ENCODE data around the gene ATP1A4.

The ATP1A4 gene

GRCh38 chr1:160186729-160187128 is 35.3 kb downstream of the ATP1A4 start:
- in situ Hi-C loops (cut with HindIII; ENCODE audit: low sequenced_read_pairs), result no loop called here
- TF ChIP-seq, protein P1, sequence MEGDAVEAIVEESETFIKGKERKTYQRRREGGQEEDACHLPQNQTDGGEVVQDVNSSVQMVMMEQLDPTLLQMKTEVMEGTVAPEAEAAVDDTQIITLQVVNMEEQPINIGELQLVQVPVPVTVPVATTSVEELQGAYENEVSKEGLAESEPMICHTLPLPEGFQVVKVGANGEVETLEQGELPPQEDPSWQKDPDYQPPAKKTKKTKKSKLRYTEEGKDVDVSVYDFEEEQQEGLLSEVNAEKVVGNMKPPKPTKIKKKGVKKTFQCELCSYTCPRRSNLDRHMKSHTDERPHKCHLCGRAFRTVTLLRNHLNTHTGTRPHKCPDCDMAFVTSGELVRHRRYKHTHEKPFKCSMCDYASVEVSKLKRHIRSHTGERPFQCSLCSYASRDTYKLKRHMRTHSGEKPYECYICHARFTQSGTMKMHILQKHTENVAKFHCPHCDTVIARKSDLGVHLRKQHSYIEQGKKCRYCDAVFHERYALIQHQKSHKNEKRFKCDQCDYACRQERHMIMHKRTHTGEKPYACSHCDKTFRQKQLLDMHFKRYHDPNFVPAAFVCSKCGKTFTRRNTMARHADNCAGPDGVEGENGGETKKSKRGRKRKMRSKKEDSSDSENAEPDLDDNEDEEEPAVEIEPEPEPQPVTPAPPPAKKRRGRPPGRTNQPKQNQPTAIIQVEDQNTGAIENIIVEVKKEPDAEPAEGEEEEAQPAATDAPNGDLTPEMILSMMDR (IDR thresholded peaks at IDR 0.05; ENCODE audit: low read depth, low read length, missing control alignments), result no peak
- no peak overlapping the region for H3K4me3 ChIP-seq (ENCODE audit: low read depth, low read length)
- DNase-seq (ENCODE audit: low read depth), result no peak

DNA sequence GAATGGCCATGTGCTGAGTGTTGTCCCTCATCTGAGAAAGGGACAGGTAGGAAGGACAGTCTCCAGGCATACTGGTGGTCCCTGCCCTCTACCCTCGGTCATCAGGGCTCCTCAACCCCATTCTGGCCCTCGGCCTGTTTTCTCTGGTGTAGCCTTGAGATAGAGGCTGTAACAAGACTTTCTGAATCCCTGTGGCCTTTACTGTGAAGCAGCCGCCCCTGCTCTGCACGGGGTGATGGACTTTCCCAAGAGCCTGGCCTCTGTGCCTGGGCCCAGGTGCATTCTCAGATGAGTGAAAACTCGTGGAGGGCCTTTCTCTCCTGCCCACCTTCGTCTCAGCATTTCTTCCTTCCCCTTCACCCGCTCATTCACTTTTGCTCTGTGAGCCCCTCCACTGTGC is 36.0 kb downstream of the ATP1A4 start:
- TF ChIP-seq, protein P1 (IDR thresholded peaks at IDR 0.05; ENCODE audit: low read depth, low read length, missing control alignments), result no peak
- in situ Hi-C loops (cut with HindIII; ENCODE audit: low sequenced_read_pairs), result no loop called here
- no peak overlapping the region for H3K4me3 ChIP-seq (ENCODE audit: low read depth, low read length)

DNA sequence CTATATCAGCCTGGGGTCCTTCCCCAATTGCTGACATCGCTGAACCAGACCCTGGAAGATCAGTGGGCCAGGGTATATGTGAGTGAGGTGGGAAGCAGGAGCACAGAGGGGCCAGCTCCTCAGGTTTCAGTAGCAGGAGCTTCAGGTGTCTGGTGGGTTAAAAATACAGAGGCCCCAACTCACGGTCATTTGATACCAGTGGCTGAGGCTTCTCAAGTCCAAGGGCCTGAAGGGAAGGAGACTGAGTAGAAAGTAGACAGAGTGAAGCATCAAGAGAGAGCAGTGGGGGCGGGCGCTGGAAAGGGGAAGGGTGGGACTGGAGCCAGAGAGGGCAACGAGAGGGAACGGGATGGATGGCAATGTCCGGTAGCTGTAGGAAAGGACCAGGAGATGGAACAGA is 36.9 kb downstream of the ATP1A4 start:
- TF ChIP-seq, protein P1 (IDR thresholded peaks at IDR 0.05; ENCODE audit: low read depth, low read length, missing control alignments), result no peak
- H3K4me3 ChIP-seq (ENCODE audit: low read depth, low read length), result no peak overlapping the region
- in situ Hi-C loops (cut with HindIII; ENCODE audit: low sequenced_read_pairs), result no loop called here
- DNase-seq (ENCODE audit: low read depth), result no peak

More for the DNA sequence above, 36.0 kb downstream of the ATP1A4 start:
- DNase-seq (ENCODE audit: low read depth), result no peak

- in situ Hi-C loops (cut with HindIII; ENCODE audit: low sequenced_read_pairs), result loop anchor here (10.0 kb wide), 1 partner anchor 135 kb away; no protein-coding TSS in a partner anchor
- TF ChIP-seq, protein P1 (IDR thresholded peaks at IDR 0.05; ENCODE audit: low read depth, low read length, missing control alignments), result no peak
- H3K4me3 ChIP-seq (ENCODE audit: low read depth, low read length), result no peak within 1 kb of the TSS
- no peak for DNase-seq (ENCODE audit: low read depth)
Measured at GRCh38 chr1:160189649-160190625, 38.5 kb downstream of the ATP1A4 start, which contains the start of gene CASQ1. CASQ1 (plus strand) TSS chr1:160190575; CDS start chr1:160190752, 177 bp downstream.

- in situ Hi-C loops (cut with HindIII; ENCODE audit: low sequenced_read_pairs), result loop anchor here (10.0 kb wide), 1 partner anchor 133 kb away; no protein-coding TSS in a partner anchor
- DNase-seq (ENCODE audit: low read depth), result no peak
- H3K4me3 ChIP-seq (ENCODE audit: low read depth, low read length), result no peak overlapping the region
- TF ChIP-seq, protein P1 (IDR thresholded peaks at IDR 0.05; ENCODE audit: low read depth, low read length, missing control alignments), result no peak
Measured at GRCh38 chr1:160191756-160192155, 40.4 kb downstream of the ATP1A4 start.

DNA sequence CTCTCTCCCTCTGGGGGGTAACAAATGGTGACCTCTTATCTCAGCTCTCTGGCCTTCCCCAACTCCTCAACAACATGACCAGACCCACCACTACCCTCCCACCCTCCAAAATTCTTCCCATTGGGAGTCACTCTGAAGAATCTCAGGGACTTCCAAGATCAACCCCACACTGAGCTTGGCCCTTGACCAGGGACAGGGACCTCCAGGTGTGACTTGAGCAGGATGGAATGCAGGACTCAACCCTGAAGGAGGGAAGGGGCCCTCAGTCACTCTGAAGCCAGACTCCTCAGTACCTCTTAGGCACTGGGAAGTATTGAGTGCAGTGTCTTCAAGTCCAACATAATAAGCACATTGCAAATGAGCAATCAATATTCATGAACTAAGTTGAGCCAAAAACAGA is 40.8 kb downstream of the ATP1A4 start:
- in situ Hi-C loops (cut with HindIII; ENCODE audit: low sequenced_read_pairs), result loop anchor here (10.0 kb wide), 1 partner anchor 133 kb away; no protein-coding TSS in a partner anchor
- TF ChIP-seq, protein P1 (IDR thresholded peaks at IDR 0.05; ENCODE audit: low read depth, low read length, missing control alignments), result no peak
- no peak for DNase-seq (ENCODE audit: low read depth)
- H3K4me3 ChIP-seq (ENCODE audit: low read depth, low read length), result no peak overlapping the region

Data from astrocyte of the cerebellum (primary cell).